ENCODE data around the gene CRX.

GRCh38 chr19:47842941-47843340 lies 21.2 kb downstream of the CRX start:
- TF ChIP-seq CTCF (IDR thresholded peaks at IDR 0.05; ENCODE audit: extremely low read depth in 1 of 2, insufficient read depth in 1 of 2, low read depth in 1 of 2, low read length in 2 of 2) (no peak), POLR2A (IDR thresholded peaks at IDR 0.05; ENCODE audit: low read depth, low read length) (no peak), POLR2AphosphoS5 (IDR thresholded peaks at IDR 0.05; ENCODE audit: insufficient read depth, low read depth, low read length) (no peak), EZH2 (IDR thresholded peaks at IDR 0.05; ENCODE audit: borderline replicate concordance, low read depth, low read length, severe bottlenecking) (no peak)
